ENCODE data around the gene COPS3.

The COPS3 gene

GRCh38 chr17:17300624-17301568 lies 19.9 kb upstream of the COPS3 start:
- no peak overlapping the region for H2AFZ ChIP-seq (ENCODE audit: low read depth, low read length)
- no peak overlapping the region for H3K27ac ChIP-seq (ENCODE audit: low read length)
- H3K27me3 ChIP-seq (ENCODE audit: insufficient read depth, low read length, poor library complexity), result no peaks in the 10 kb centered on the region
- ATAC-seq (ENCODE audit: insufficient read depth, low read depth), result no peak
- DNase-seq, result no peak
- H3K79me2 ChIP-seq (ENCODE audit: insufficient read depth, low read length), result peaks cover 9% of the 10 kb centered on the region
- TF ChIP-seq EZH2 (IDR thresholded peaks at IDR 0.05; ENCODE audit: borderline replicate concordance, low read depth, low read length, severe bottlenecking) (no peak), CTCF (IDR thresholded peaks at IDR 0.05; ENCODE audit: borderline replicate concordance, extremely low read depth, low read length, poor library complexity, severe bottlenecking) (no peak)
- peaks cover 34% of the 10 kb centered on the region for H3K4me1 ChIP-seq (ENCODE audit: insufficient read depth, low read length)
- no peak overlapping the region for H3K9ac ChIP-seq (ENCODE audit: low read depth, low read length)
- no peaks in the 10 kb centered on the region; the same call in 1 of the 2 replicates for H4K20me1 ChIP-seq (ENCODE audit: insufficient read depth, low read length)
- H3K9me3 ChIP-seq (ENCODE audit: insufficient read depth, low read length, severe bottlenecking), result no peaks in the 10 kb centered on the region
- no peak overlapping the region for H3K4me2 ChIP-seq (ENCODE audit: insufficient read depth, low read length)
- no peak overlapping the region for H3K4me3 ChIP-seq (ENCODE audit: low read depth in 1 of 2, low read length in 2 of 2)
- H3K36me3 ChIP-seq (ENCODE audit: insufficient read depth, low read length), result no peaks in the 10 kb centered on the region

- ATAC-seq (ENCODE audit: insufficient read depth, low read depth) (no peak), DNase-seq (no peak)
- H3K36me3 ChIP-seq (ENCODE audit: insufficient read depth, low read length), result no peaks in the 10 kb centered on the region
- peaks cover 11% of the 10 kb centered on the region for H3K4me1 ChIP-seq (ENCODE audit: insufficient read depth, low read length)
- H3K4me3 ChIP-seq (ENCODE audit: low read depth in 1 of 2, low read length in 2 of 2), result no peak overlapping the region
- TF ChIP-seq CTCF (IDR thresholded peaks at IDR 0.05; ENCODE audit: borderline replicate concordance, extremely low read depth, low read length, poor library complexity, severe bottlenecking), result no peak
- no peak for TF ChIP-seq EZH2 (IDR thresholded peaks at IDR 0.05; ENCODE audit: borderline replicate concordance, low read depth, low read length, severe bottlenecking)
- no peaks in the 10 kb centered on the region for H4K20me1 ChIP-seq (ENCODE audit: insufficient read depth, low read length)
- no peaks in the 10 kb centered on the region for H3K79me2 ChIP-seq (ENCODE audit: insufficient read depth, low read length)
- no peaks in the 10 kb centered on the region for H3K27me3 ChIP-seq (ENCODE audit: insufficient read depth, low read length, poor library complexity)
- H3K4me2 ChIP-seq (ENCODE audit: insufficient read depth, low read length), result no peak overlapping the region
- no peak overlapping the region for H2AFZ ChIP-seq (ENCODE audit: low read depth, low read length)
- H3K9ac ChIP-seq (ENCODE audit: low read depth, low read length), result no peak overlapping the region
- no peak overlapping the region for H3K27ac ChIP-seq (ENCODE audit: low read length)
- no peaks in the 10 kb centered on the region for H3K9me3 ChIP-seq (ENCODE audit: insufficient read depth, low read length, severe bottlenecking)
Measured at GRCh38 chr17:17298108-17298507, 17.1 kb upstream of the COPS3 start.

- Histone ChIP-seq H3K36me3 (ENCODE audit: insufficient read depth, low read length) (no peaks in the 10 kb centered on the region), H3K27me3 (ENCODE audit: insufficient read depth, low read length, poor library complexity) (no peaks in the 10 kb centered on the region), H3K4me3 (ENCODE audit: low read depth in 1 of 2, low read length in 2 of 2) (no peak overlapping the region), H3K9me3 (ENCODE audit: insufficient read depth, low read length, severe bottlenecking) (no peaks in the 10 kb centered on the region), H4K20me1 (ENCODE audit: insufficient read depth, low read length) (no peaks in the 10 kb centered on the region), H3K4me1 (ENCODE audit: insufficient read depth, low read length) (peaks cover 3% of the 10 kb centered on the region), H3K27ac (ENCODE audit: low read length) (no peak overlapping the region), H3K9ac (ENCODE audit: low read depth, low read length) (no peak overlapping the region), H3K79me2 (ENCODE audit: insufficient read depth, low read length) (no peaks in the 10 kb centered on the region), H2AFZ (ENCODE audit: low read depth, low read length) (no peak overlapping the region), H3K4me2 (ENCODE audit: insufficient read depth, low read length) (no peak overlapping the region)
- no peak for TF ChIP-seq CTCF (IDR thresholded peaks at IDR 0.05; ENCODE audit: borderline replicate concordance, extremely low read depth, low read length, poor library complexity, severe bottlenecking)
- TF ChIP-seq EZH2 (IDR thresholded peaks at IDR 0.05; ENCODE audit: borderline replicate concordance, low read depth, low read length, severe bottlenecking), result no peak
- ATAC-seq (ENCODE audit: insufficient read depth, low read depth) (no peak), DNase-seq (no peak)
Measured at GRCh38 chr17:17297217-17297616, 16.2 kb upstream of the COPS3 start.

Data from DND-41 (cell line).